Hepatocyte (in vitro differentiated cells): ENCODE measurements around the gene SVOP. TPM values are rescaled to one million over a fixed set of nuclear protein-coding genes. Genes with fewer than 3 reads are reported as not detected.

ENCODE experiments used
- DNase-seq: peaks from one replicate; pipeline ENCODE4 v3.0.0-alpha.2; 2016; ENCODE audit warnings: low spot score
- H2AFZ ChIP-seq: fragments of 200-600 bp; sonication (generic); 2 replicates; pipeline ENCODE4 v1.6.0; 2016; ENCODE audit warnings: antibody characterized with exemption, mild to moderate bottlenecking
- H3K27ac ChIP-seq: fragments of 200-600 bp; sonication (generic); 2 replicates; pipeline ENCODE4 v1.5.1; 2016; ENCODE audit warnings: mild to moderate bottlenecking
- H3K27me3 ChIP-seq: fragments of 200-600 bp; sonication (generic); 2 replicates; pipeline ENCODE4 v1.6.1; 2016
- H3K36me3 ChIP-seq: fragments of 200-600 bp; sonication (generic); replicated peaks from 2 replicates; pipeline ENCODE4 v1.5.1; 2016; ENCODE audit warnings: low read depth; ENCODE audit not compliant: insufficient read depth
- H3K4me1 ChIP-seq: fragments of 200-600 bp; sonication (generic); 2 replicates; pipeline ENCODE4 v1.5.1; 2016; ENCODE audit warnings: mild to moderate bottlenecking, moderate library complexity; ENCODE audit not compliant: insufficient read depth
- H3K4me2 ChIP-seq: fragments of 200-600 bp; sonication (generic); 2 replicates; pipeline ENCODE4 v1.6.0; 2016
- H3K4me3 ChIP-seq: fragments of 200-600 bp; sonication (generic); 2 replicates; pipeline ENCODE4 v1.5.1; 2016; ENCODE audit warnings: mild to moderate bottlenecking
- H3K79me2 ChIP-seq: fragments of 200-600 bp; sonication (generic); 2 replicates; pipeline ENCODE4 v1.6.0; 2017; ENCODE audit warnings: mild to moderate bottlenecking
- H3K9me2 ChIP-seq: fragments of 200-600 bp; sonication (generic); replicated peaks from 2 replicates; pipeline ENCODE4 v1.6.0; 2017; ENCODE audit warnings: mild to moderate bottlenecking; ENCODE audit not compliant: insufficient read depth
- H3K9me3 ChIP-seq: fragments of 200-600 bp; sonication (generic); 2 replicates; pipeline ENCODE4 v1.5.1; 2016; ENCODE audit warnings: low read depth, mild to moderate bottlenecking
- H4K20me1 ChIP-seq: fragments of 200-600 bp; sonication (generic); 2 replicates; pipeline ENCODE4 v1.6.0; 2016; ENCODE audit warnings: mild to moderate bottlenecking; ENCODE audit not compliant: insufficient read depth, poor library complexity, severe bottlenecking
- EZH2 ChIP-seq: fragments of 200-600 bp; sonication (generic); IDR thresholded peaks from 2 replicates; pipeline ENCODE4 v1.6.1; 2016; ENCODE audit warnings: antibody characterized with exemption, mild to moderate bottlenecking, borderline replicate concordance
- EZH2phosphoT487 ChIP-seq: fragments of 200-600 bp; sonication (generic); IDR thresholded peaks from one replicate; pipeline ENCODE4 v1.6.1; 2018; ENCODE audit warnings: antibody characterized with exemption, mild to moderate bottlenecking, low read depth, moderate library complexity; ENCODE audit not compliant: unreplicated experiment, severe bottlenecking
- WGBS: methylation state at CpG from one replicate; pipeline ENCODE4 v1.1.6; 2016; ENCODE audit warnings: low lambda C conversion rate; ENCODE audit errors: missing lambda C conversion rate; 5-methylcytosine and 5-hydroxymethylcytosine counted together
- polyA plus RNA-seq: library from polyadenylated mRNA; unstranded; fragments of >200 nt; fragmentation: Nextera tagmentation; extraction: Ambion mirVana; gene quantifications from 2 replicates; pipeline ENCODE4 v1.2.1, GENCODE V29; 2016
- total RNA-seq: library from RNA; depleted of rRNA; stranded (reverse); fragments of >200 nt; gene quantifications from 2 replicates; pipeline ENCODE4 v1.2.3, GENCODE V29; 2014
- TF ChIP-seq, protein P1 (sequence below): fragments of 200-600 bp; sonication (generic); IDR thresholded peaks from 2 replicates; pipeline ENCODE4 v1.5.1; 2016; ENCODE audit warnings: antibody characterized with exemption, mild to moderate bottlenecking; ENCODE audit not compliant: poor library complexity

The SVOP gene
- total and polyA plus RNA-seq, 2 experiments from 2014 or later, result 0.27 to 0.45 TPM

GRCh38 chr12:108896336-108896735, 124.5 kb downstream of the SVOP start:
- TF ChIP-seq, protein P1, sequence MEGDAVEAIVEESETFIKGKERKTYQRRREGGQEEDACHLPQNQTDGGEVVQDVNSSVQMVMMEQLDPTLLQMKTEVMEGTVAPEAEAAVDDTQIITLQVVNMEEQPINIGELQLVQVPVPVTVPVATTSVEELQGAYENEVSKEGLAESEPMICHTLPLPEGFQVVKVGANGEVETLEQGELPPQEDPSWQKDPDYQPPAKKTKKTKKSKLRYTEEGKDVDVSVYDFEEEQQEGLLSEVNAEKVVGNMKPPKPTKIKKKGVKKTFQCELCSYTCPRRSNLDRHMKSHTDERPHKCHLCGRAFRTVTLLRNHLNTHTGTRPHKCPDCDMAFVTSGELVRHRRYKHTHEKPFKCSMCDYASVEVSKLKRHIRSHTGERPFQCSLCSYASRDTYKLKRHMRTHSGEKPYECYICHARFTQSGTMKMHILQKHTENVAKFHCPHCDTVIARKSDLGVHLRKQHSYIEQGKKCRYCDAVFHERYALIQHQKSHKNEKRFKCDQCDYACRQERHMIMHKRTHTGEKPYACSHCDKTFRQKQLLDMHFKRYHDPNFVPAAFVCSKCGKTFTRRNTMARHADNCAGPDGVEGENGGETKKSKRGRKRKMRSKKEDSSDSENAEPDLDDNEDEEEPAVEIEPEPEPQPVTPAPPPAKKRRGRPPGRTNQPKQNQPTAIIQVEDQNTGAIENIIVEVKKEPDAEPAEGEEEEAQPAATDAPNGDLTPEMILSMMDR, result no peak
- TF ChIP-seq EZH2 (no peak), EZH2phosphoT487 (no peak)
- Histone ChIP-seq H2AFZ (no peak overlapping the region), H3K27ac (no peak overlapping the region), H3K4me1 (no peaks in the 10 kb centered on the region), H4K20me1 (no peaks in the 10 kb centered on the region), H3K4me3 (no peak overlapping the region), H3K79me2 (no peaks in the 10 kb centered on the region), H3K9me3 (no peaks in the 10 kb centered on the region), H3K9me2 (no peaks in the 10 kb centered on the region), H3K36me3 (no peaks in the 10 kb centered on the region), H3K4me2 (no peak overlapping the region), H3K27me3 (no peaks in the 10 kb centered on the region)
- 52% methylated on average over 7 of the region's 8 CpGs for WGBS
- DNase-seq, result no peak

GRCh38 chr12:108895220-108895802, 125.6 kb downstream of the SVOP start:
- no peak for DNase-seq
- H3K4me1 ChIP-seq, result no peaks in the 10 kb centered on the region
- no peaks in the 10 kb centered on the region for H4K20me1 ChIP-seq
- no peaks in the 10 kb centered on the region for H3K27me3 ChIP-seq
- 68% methylated on average over 5 of the region's 5 CpGs for WGBS
- H3K27ac ChIP-seq, result no peak overlapping the region
- no peaks in the 10 kb centered on the region for H3K9me3 ChIP-seq
- TF ChIP-seq, protein P1, result no peak
- TF ChIP-seq EZH2 (no peak), EZH2phosphoT487 (no peak)
- H3K79me2 ChIP-seq, result no peaks in the 10 kb centered on the region
- no peak overlapping the region for H2AFZ ChIP-seq
- H3K9me2 ChIP-seq, result no peaks in the 10 kb centered on the region
- H3K4me3 ChIP-seq, result no peak overlapping the region
- H3K4me2 ChIP-seq, result no peak overlapping the region
- H3K36me3 ChIP-seq, result no peaks in the 10 kb centered on the region

DNA sequence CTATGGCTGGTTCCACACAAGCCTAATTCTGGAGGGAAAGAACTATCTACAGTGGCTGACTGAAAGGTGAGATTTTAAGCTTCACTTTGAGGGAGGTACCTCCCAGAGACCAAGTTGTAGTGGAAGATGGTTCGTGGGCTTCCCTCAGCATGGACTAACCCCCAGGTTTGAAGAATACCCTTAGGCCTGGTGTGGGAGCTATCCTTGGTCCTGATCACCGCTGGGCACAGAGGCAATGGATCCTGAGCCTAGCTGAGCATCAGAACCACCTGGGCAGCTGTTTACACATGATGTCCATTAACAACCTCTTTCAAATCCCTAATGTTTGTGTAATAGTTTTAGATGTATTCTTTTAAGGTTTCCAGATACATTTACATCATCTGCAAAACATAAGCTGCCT, 130.7 kb downstream of the SVOP start:
- TF ChIP-seq EZH2phosphoT487 (no peak), EZH2 (no peak)
- TF ChIP-seq, protein P1, result no peak
- no peak overlapping the region for H2AFZ ChIP-seq
- no peaks in the 10 kb centered on the region for H3K9me2 ChIP-seq
- no peaks in the 10 kb centered on the region for H3K27me3 ChIP-seq
- DNase-seq, result no peak
- no peaks in the 10 kb centered on the region for H4K20me1 ChIP-seq
- H3K9me3 ChIP-seq, result no peaks in the 10 kb centered on the region
- no peak overlapping the region for H3K4me3 ChIP-seq
- 66% methylated on average over 2 of the region's 2 CpGs for WGBS
- no peaks in the 10 kb centered on the region for H3K79me2 ChIP-seq
- no peak overlapping the region for H3K27ac ChIP-seq
- H3K4me1 ChIP-seq, result no peaks in the 10 kb centered on the region
- H3K36me3 ChIP-seq, result no peaks in the 10 kb centered on the region
- no peak overlapping the region for H3K4me2 ChIP-seq

DNA sequence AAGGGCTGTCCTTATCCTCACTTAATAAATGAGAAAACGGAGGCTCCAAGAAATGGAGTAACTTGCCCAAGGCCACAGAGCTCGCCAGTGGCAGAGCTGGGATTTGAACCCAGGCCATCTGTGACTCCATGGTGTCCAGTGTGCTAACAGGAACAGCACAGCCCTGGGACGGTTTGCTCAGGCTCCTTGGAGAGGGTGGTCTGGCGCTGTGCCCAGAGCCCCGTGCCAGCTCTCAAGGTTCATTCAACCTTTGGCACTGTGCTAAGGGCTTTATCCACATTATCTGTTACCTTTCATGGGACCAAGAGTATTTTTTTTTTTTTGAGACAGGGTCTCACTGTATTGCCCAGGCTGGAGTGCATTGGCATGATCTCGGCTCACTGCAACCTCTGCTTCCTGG, 132.8 kb downstream of the SVOP start:
- Histone ChIP-seq H3K4me2 (no peak overlapping the region), H3K4me3 (no peak overlapping the region), H2AFZ (no peak overlapping the region), H3K27ac (no peak overlapping the region), H3K27me3 (no peaks in the 10 kb centered on the region), H3K4me1 (no peaks in the 10 kb centered on the region), H4K20me1 (no peaks in the 10 kb centered on the region), H3K79me2 (no peaks in the 10 kb centered on the region), H3K9me2 (no peaks in the 10 kb centered on the region), H3K9me3 (no peaks in the 10 kb centered on the region), H3K36me3 (no peaks in the 10 kb centered on the region)
- TF ChIP-seq EZH2, result no peak
- TF ChIP-seq EZH2phosphoT487, result no peak
- TF ChIP-seq, protein P1, result no peak
- WGBS, result 92% methylated on average over 6 of the region's 6 CpGs
- DNase-seq, result no peak
